Stimulated activated CD8-positive, alpha-beta memory T cell treated with anti-CD3 and anti-CD28 coated beads, Interleukin-12 subunit alpha, Interleukin-12 subunit beta, amount 100 ng/mL, for 24 hours (primary cell): Measurements from ENCODE around the gene SUSD6.

Source experiments
- DNase-seq: peaks from one replicate; pipeline ENCODE4 v3.0.0-alpha.2; 2020; ENCODE audit errors: extremely low read depth

Gene SUSD6, protein sequence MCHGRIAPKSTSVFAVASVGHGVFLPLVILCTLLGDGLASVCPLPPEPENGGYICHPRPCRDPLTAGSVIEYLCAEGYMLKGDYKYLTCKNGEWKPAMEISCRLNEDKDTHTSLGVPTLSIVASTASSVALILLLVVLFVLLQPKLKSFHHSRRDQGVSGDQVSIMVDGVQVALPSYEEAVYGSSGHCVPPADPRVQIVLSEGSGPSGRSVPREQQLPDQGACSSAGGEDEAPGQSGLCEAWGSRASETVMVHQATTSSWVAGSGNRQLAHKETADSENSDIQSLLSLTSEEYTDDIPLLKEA

GRCh38 chr14:69611172-69612013, at the start of gene SUSD6:
SUSD6 (plus strand) TSS chr14:69611596; CDS start chr14:69658593, 46,997 bp downstream.
- DNase-seq: peak; percentile 72

DNA sequence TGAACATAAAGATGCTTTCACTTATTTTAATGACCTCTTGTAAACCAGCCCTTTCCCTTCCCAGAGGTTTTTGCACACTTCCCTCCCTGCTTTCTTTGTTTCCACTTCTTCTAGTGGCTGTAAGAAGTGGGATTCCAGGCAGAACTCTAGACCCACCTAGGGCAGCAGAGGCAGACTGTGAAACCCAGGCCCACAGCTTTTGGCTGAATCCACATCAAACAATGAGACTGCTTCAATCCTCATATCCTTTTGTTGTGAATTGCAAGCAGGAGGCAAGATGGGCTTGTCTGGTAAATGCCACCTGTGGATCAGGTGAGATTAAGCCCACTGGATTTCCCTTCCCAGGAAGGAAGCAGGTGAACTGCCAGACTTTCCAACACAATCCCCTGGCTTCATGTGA, 49.5 kb upstream of the SUSD6 start:
- DNase-seq: no peak

- no peak for DNase-seq
Observed at GRCh38 chr14:69567563-69567962, 43.8 kb upstream of the SUSD6 start.

- DNase-seq: no peak
Observed at GRCh38 chr14:69569859-69570258, 41.5 kb upstream of the SUSD6 start.

DNA sequence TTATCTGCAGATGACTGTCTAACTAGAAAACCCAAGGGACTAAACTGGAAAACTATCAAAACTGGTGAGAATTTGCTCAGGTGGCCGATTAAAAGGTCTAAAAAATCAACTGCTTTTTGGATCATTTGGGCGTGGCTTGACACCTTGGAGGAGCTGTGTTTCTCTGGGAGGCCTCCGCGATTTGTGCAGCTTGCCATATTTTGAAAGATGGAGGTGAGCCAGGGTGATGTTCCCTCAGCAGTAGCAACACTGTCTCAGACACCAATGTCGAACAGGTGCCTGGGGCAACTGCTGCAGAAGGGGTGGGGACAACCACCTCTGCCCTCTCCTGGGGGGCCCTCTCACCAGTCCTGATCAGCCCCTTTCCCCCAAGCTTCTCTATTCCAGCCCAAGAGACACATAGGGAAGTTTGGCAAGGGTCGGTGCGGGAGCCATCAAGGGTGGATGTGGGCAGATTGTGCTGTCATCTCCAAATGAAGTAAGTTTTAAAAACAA, 40.5 kb upstream of the SUSD6 start:
- no peak for DNase-seq

- no peak for DNase-seq
Observed at GRCh38 chr14:69571449-69572029, 39.9 kb upstream of the SUSD6 start.

DNA sequence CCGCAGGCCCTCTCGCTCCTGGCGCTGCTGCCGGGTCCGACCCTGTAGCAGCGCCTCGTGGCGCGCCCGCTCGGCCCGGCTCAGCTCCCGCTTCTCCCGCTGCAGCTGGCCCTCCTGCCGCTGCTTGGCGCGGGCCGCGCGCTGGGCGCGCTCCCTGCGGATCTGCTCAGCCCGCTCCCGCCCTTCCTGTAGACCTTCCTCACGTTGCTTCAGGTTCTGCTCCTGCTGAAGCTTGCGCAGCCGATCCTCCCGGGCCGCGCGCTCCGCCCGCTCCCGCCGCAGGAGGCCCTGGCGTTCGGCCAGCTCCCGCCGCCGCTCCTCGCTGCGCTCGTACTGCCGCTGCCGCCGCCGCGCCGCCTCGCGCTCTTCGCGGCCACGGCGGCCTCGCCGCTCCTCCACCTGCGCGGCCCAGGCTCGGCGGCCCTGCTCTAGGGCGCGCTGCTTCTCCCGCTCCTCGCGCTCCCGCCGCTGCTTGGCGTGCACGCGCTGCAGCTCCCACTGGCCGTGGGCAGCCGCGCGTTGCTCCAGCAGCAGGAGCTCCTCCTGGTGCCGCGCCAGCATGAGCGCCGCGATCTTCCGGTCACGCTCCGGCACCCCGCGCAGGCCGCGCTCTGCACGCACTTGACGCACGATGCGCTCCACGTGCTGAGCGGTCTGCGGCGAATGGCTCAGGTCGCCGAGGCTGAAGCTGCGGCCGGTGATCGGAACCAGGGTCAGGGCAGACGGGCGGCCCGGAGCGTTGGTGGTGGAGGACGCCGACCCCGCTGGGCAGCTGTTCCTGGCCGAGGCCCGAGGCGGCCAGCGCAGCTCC, 39.2 kb upstream of the SUSD6 start:
- DNase-seq: no peak

DNA sequence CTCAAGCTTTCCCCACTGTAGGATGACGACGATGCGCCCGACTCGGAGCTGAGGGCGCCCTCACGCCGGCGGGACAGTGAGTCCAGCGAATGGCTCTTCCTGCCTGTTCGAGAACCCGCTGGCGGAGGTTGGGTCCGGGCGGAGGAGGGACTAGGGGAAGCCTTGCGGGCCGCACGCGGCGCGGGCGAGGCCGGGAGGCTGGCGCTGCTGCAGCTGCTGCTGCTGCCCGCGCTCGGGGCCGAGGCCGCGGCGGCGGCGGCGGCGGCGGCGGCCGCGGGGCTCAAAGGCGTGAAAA, 38.6 kb upstream of the SUSD6 start:
- no peak for DNase-seq

DNA sequence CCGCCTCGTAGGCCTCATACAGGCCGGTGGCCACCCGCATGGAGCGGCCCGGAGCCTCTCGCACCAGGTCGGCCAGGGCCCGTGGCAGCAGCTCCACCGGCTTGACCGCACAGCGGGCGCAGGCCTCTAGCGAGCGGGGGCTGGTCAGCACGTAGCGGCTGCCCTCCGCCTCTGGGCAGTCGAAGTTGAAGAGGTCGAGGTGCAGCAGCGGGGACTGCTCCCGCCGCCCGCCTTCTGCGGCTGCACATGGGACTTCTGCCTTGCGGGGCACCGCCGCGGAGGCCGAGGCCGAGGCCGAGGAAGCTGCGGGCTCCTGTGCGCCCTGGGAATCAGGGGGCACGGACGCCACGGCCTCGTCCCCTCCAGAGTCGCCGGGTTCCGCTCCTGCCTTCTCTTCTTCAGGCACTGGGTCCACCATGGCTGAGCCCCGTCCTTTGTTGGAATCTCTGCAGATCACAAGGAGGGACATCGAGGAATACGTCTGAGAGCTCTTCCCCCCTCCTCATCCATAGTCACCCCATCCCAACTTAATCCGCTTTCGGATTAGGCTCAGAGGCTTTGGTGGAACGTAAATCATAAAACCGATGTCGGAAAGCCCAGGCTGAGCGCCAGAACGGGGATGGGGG, 38.1 kb upstream of the SUSD6 start:
- DNase-seq: no peak

GRCh38 chr14:69573831-69574262, 37.5 kb upstream of the SUSD6 start:
- no peak for DNase-seq

- peak; percentile 37 for DNase-seq
Observed at GRCh38 chr14:69574263-69574953, 37.0 kb upstream of the SUSD6 start, which contains the start of gene CCDC177. CCDC177 (minus strand) TSS chr14:69574871; CDS start chr14:69573622, 1,249 bp downstream.

- no peak for DNase-seq
Observed at GRCh38 chr14:69574954-69575295, 36.5 kb upstream of the SUSD6 start.

GRCh38 chr14:69579476-69579875, 31.9 kb upstream of the SUSD6 start:
- no peak for DNase-seq

- DNase-seq: no peak
Observed at GRCh38 chr14:69580009-69580577, 31.3 kb upstream of the SUSD6 start.

DNA sequence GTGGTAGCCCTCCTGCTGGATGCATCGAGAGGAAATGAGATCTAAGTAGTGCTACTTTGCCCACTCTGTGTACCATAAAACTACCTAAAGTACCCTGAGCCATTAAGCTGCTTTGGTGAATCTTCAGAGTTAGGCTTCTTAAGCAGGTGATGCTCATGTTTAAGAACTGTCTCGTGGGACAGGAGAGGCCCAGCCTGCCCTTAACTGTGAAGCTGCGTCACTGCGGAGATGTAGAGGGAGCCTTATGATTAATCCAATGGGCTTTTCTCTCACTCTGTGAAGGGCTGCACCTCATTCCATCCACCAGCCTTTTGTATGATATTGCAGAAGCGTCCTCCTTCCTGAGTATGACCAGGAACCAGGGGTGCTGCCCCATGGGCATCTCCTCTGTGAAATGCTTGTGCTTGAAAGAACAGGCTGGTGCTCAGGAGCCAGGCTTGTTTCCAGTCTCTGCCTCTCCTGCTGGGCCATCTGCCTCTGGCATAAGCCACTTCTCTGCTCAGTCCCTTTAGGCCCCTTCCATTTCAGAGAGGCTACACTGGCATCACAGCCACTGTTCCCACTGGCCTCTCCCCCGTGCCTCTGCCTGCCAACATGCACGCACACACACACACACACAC, 30.0 kb upstream of the SUSD6 start:
- no peak for DNase-seq

DNA sequence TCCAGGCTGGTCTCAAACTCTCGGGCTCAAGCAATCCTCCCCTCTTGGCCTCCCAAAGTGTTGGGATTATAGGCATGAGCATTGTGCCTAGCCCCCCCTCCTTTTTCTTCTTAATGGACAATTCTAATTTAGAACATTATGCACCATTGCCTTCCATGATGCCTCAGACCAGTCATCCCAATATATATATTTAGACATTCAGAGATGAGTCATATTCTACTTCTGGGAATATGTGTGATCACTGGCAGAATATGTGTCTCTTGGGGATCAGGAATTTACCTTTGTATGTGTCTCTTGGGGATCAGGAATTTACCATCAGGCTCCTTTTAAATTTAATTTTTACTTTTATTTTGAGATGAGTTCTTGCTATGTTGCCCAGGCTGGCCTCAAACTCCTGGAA, 29.2 kb upstream of the SUSD6 start:
- DNase-seq: no peak

GRCh38 chr14:69582829-69583228, 28.6 kb upstream of the SUSD6 start:
- no peak for DNase-seq

GRCh38 chr14:69584389-69584788, 27.0 kb upstream of the SUSD6 start:
- no peak for DNase-seq

- no peak for DNase-seq
Observed at GRCh38 chr14:69586404-69586803, 25.0 kb upstream of the SUSD6 start.

DNA sequence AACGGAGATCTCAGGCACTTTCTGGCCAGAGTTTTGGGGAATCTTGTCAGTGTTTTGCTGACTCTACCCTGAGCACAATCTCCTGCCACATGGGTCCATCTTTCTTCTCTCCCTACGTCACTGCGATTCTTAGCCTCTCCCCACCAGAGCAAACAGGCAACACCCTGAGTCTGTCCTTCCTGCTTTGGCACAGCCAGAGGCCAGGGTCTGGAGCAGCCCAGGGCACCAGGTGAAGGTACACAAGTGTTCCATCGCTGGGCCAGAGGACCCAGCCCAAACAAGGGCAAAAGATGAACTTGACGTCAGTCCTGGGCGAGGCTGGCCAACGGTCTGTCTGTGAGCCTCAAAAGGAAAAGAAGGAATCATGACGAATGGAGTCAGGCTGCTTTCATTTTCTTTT, 24.0 kb upstream of the SUSD6 start:
- no peak for DNase-seq
